Activated naive CD4-positive, alpha-beta T cell (primary cell): Measurements from ENCODE around the gene SORL1.

Experiments
- DNase-seq, 4 experiments: peaks; one replicate each; lab custom pipeline; 2025; lab: John Stamatoyannopoulos, UW

SORL1 gene

DNA sequence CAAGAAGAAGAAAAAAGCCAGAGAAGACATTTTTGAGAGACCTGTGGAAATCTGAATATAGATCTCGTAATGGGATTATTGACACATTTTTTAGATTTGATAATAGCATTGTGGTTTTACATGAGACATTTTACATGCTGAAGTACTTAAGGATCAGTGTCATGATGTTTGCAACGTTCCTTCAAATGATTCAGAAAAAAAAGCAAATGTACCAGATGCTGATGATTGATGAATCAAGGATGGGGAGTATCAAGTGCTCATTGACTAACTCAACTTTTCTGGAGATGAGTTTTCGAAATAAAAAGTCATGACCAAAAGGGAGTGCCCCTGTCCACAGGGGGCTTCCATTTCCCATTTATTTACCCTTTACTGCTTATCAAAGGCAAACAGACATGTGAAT lies 207.7 kb downstream of the SORL1 start:
- no peak for DNase-seq

DNA sequence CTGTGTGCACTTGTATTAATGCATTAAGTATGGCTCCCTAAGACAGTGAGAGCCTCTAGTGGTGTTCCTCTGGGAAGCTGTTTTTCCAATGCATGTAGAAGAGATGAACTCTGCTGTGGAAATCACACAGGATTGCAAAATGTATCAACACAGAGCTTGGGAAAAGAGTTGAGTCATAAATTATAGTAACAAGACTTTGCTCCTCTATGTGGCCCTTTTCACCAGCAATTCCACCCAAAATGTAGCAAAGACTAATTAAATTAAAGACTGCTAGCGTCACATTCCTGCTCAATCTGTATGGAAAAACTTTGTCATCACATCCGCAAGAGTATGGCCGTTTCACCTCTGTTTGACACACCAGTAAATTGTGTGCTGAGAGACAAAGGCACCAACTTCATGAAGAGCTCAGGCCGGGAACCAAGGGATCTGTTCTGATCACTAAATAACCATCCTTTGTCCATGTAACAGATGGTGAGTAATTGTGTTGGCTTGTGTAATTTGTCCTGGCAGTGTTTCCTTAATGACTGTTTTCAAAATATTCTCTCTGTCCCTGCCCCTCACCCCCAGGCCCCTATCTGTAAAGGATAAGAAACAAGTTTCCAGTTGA lies 209.9 kb downstream of the SORL1 start:
- DNase-seq = no peak

DNA sequence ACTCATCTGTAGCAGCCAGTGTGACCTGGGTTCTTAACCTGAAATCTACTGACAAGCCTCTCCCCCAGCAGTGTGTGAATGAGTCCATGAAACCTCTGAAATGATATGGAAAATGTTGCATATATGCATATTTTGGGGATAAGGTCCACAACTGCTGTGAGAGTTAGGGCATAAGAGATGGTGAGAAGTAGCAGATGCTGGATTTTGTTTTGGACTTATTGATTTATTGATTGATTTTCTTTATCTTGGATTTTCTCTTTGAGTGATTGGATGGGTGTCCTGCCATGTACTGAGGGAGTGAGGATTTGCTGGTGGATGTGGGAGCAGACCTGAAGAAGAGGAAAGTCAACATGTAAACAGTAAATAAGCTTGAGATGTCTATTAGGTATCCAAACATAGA lies 212.0 kb downstream of the SORL1 start:
- DNase-seq = no peak

DNA sequence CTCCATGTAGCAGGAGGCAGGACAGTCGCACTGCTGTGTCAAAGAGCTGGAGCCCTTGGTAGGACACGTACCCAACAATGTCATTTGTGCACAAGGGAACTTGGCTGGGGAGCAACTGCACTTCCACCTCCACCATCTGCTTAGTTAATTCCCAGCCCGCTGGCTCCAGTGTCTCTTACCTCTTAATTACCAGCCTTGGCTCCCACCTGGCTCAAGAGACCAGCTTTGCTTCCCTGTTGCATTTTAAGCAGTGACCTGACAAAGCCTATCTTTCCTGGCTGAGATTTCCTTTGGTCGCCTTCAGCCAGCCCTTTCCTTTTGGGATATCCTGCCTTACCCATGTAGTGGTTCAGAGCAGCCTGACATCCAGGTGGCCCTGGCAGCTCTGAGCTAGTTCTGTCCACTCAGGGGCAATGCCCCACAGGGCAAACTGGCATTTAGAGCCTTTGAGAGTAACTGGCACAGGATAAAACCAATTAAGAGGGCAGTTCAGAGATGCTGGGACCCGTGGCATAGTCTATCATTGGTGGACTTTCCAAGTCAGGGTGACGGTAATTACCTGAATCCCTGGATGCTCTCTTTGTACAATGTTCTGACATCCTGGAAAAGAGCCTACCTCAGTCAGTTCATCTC lies 213.2 kb downstream of the SORL1 start:
- no peak for DNase-seq

DNA sequence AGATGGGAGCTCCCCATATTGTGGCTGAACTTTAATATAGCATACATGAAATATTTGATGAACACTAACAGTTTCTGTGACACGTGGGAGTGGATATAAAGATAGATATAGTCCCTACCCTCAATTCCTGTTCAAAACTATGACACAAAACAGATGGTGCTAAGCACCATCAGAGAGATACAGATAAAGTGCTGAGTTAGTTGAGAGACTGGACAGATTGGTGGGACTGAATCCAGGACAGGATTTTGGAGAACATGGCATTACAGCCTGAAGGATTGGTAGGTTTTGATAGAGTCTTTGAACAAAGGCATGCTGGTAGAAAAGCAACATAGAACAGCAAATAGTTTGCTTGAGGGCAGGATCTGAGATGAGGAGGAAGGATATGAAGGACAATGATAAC lies 215.7 kb downstream of the SORL1 start:
- no peak for DNase-seq

DNA sequence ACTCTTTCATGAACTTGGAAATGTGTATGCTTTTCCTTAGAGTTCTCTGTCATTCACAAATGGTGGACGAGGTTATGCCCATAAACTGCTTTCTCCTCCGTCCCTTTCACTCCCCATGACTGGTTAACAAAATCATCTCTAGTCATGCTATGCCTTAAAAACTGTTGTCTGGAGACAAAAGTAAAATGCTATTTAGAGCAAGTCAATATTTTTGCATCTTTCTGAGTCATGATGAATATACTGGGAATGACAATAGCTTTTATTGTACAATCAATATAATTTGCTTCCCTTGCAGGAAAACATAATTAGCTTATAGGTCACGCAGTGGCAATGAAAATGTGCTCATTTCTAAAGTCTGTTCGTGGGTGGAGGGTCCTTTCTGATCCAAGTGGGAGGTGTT lies 217.3 kb downstream of the SORL1 start:
- DNase-seq = no peak

DNA sequence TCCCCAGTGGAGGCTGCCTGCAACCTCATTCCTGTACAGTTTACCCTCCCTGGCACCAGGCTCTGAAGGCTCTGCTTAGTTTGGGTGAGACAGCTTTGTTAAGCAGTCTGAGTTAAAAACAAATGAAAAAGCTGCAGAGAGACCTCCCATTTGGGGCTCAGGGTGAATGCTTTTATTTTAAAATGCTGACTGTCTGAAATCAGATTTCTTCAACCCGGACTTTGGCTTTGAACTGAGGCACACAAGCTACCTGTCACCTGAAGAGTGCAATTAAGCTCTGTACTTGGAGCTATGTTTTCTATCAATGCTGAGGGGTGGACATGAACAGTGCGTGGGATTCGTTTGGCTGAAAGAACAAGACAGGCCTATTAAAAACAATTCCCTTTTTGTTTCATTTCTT lies 218.2 kb downstream of the SORL1 start:
- DNase-seq = no peak

DNA sequence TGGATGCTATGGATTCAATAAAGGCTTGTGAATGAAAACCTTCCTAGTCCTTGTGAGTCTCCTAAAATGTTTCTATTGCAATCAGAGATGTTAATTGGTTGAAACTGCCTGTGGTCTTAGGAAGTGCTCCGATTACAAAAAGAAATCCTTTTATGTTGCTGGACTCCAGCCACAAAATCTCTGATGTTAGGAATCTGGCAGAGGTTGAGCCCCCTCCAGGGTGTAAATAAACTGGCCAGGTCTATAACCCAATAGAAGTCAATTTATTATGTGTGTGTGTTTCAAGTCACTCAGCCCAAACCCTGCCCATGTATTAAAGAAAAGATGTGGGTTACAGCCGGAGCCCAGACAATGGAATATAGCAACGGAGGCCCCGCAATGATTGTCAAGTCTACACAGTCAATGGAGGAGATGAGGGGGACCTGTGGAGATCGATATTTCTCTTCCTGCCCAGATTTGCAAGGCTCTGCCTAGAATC lies 218.7 kb downstream of the SORL1 start:
- no peak for DNase-seq

DNA sequence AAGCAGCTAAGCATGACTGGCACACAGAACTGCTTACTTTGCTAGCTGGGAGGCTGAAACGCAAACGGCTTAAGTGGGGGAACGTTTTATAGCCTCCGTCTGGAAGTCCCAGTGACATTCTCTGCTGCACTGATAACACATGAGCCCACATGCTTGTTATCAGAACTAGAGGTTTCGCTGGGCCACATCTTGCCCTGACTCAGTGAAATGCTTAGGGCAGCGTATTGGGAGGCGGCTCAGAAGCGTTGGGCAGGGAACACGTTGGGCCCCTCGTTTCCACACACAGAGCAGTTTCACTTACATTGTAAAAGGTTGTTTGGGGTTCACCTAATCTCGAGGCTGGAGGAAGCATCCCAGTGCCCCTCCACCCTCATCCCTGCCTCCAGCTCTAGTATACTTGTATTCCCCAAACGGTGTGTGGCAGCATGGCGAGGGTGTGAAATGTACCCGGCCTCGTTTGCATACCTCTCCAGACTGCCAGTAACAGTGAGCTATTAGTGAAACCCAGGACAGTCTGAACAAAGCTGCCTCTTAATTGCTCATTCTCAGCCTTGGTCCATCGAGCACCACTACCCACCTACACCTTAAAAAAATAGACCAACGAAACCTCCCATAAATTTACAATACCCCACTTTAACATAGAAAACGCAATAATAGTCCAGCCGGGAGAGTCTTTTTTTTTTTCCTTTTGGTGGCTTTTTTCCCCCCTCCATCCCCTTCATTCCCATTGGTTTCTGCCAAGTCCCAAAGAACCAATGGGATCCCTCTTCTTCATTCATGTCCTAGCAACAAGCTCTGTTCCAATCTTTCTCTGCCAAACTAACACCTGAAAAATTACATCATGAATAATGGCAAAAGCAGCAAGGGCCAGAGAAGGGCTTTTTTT lies 219.4 kb downstream of the SORL1 start:
- no peak for DNase-seq

DNA sequence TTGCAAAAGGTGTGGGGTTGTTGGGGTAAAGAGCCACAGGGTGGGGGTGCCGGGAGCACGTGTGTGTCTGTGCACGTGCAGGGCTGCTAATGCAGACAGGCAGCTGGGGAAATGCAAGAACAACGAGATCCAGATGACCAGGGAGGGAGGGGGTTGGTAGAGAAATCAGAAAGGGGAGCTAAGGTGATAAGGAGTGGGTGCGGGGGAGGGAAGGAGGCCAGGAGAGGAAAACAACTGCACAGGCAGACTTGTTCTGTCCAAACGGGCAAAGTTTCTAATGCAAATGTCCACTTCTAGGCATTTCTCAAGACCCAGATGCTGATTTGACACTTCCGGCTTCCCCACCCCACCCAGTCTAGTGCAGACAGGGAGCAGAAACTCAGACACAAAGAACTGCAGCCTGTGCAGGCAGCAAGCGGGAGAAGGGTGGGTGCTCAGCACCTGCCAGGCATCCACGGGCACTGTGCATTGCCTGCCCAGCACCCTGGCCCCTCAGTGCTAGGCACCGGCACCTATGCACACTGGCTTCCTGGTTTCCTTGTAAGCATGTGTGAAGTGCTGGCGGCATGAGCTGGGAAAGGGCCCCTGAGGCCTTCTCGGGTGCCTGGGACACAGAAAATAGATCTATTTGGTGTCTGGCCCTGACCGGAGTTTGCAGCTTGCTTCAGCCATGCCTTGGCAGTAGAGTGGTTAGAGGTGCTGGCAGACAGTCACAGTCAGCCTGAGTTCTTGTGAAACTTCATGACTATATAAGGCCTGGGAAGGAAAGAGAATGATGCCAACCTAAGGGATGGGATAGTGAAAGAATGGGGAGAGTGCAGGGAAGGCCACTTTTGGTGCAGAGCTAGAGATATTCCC lies 220.7 kb downstream of the SORL1 start:
- DNase-seq = no peak

DNA sequence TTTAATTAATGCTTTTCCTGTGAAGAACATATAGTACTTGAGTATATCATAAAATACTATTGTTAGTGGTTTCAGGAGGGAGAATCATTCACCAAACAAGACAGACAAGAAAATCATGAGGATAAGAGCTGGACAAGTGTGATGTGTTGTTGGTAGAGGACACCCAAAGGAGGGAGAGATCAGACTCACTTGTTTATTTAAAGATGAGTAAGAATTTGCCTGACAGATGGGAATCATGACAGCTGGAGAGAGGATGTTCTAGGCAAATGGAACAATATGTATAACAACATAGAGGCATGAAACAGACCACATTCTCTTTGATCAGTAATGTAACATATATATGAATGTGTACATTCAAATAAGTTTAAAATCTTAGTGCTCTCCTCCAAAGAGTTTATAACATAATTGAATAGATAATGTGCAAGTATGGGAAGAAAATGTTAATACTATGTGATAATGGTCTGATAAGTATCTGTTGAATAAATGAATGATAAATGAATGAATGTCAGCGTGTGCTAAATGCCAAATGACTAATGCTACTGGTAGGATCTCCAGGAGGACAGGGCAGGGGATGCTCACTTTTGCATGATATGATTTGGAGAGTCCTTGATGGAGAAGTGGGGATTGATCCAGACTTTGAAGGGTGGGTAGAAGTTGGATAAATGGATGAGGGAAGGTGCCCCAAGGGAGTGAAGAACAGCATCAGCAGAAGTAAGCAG lies 229.6 kb downstream of the SORL1 start:
- no peak for DNase-seq
